UCSD-AML1 (cell line): ENCODE data around the gene CHPT1.
"Not testable (repeated sequence)": the region's sequence is repeated elsewhere in the genome, so short reads cannot be mapped to it uniquely, and the experiment has no call there.

Source experiments
- DNase-seq: peaks from one replicate; lab custom pipeline; 2025; ENCODE audit not compliant: unreplicated experiment; lab: John Stamatoyannopoulos, UW

The CHPT1 gene

GRCh38 chr12:101697197-101697929 lies at the start of gene CHPT1:
TSS of gene CHPT1 (plus strand) at chr12:101697640. CDS start at chr12:101697862, 222 bp downstream.
- peak; percentile 69 for DNase-seq

DNA sequence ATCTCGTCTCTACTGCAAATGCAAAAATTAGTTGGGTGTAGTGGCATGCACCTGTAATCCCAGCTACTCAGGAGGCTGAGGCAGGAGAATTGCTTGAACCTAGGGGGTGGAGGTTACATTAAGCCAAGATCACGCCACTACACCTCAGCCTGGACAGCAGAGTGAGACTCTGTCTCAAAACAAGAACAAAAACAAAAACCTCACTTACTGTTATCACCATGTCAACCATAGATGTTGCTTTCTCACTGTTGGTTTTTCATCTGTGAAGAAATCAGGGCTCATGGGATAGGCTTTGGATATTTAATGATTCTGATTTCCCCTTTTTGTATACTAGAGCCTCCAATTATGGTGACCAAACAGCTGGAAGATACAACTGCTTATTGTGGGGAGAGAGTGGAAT lies 49.7 kb upstream of the CHPT1 start:
- DNase-seq = no peak

DNA sequence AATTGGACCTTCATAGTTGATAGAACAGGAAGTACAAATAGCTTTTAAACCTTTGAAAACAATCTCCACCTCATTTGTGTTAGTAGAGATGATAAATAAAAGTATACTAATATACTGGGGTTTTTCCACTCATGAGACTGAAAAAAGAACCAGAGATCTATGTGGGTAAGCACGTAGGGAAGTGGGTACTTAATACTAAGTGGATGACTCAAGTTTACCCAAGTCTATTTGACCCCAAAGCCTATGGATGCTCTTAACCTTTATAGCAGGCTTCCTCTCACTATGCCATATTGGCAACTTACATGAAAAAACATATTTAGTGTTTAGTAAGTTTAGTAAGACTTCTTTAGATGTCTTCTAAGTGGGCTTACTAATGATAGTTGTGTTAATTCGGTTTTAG lies 49.2 kb upstream of the CHPT1 start:
- DNase-seq = no peak

GRCh38 chr12:101650346-101651117 lies 46.9 kb upstream of the CHPT1 start:
- DNase-seq = no peak

- DNase-seq = no peak
Measured at GRCh38 chr12:101653030-101653429, 44.4 kb upstream of the CHPT1 start.

GRCh38 chr12:101653503-101653902 lies 43.9 kb upstream of the CHPT1 start:
- DNase-seq = no peak

GRCh38 chr12:101654442-101654841 lies 43.0 kb upstream of the CHPT1 start:
- no peak for DNase-seq

DNA sequence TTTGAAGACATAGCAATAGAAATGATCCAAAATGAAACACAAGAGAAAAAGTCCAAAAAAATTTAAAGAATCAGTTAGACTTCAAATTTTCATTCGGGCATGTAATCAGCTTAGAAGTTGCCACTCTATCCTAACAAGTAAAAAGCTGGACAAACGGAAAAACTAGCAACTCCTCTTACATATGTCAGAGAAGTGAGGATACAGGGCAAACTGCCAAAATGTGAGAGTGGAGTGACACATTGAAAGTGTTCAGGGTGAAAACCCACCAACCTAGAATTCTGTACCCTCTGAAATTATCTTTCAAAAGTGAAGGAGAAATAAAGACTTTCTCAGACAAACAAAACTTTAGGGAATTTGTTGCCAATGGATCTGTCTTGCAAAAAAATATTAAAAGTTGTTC lies 42.0 kb upstream of the CHPT1 start:
- no peak for DNase-seq

DNA sequence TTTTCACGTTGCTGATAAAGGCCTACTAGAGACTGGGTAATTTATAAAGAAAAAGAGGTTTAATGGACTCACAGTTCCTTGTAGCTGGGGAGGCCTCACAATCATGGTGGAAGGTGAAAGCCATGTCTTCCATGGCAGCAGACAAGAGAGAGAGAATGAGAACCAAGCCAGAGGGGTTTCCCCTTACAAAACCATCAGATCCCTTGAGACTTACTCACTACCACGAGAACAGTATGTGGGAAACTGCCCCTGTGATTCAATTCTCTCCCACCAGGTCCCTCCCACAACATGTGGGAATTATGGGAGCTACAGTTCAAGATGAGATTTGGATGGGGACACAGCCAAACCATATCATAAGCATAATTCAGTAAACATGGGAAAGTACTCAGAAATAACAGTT lies 36.8 kb upstream of the CHPT1 start:
- DNase-seq = not testable (repeated sequence)

- no peak for DNase-seq
Measured at GRCh38 chr12:101663298-101663697, 34.1 kb upstream of the CHPT1 start.

DNA sequence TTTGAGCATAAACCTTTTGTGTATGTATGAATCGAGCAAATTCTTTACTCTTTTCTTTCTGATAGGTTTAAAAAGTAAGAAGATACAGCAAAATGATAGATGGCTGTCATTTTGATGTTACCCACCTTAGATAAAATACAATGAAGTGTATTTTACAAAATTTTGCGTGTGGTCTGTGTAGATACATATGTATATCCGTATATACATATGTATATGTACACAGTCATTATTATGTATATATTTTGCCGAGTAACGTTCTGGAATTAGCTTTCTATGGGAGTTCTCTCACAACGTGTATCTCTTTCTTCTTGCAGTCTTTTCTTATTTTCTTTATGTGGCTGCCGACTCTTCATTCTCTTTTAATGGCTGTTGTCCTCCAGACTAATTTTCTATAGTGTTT lies 32.4 kb upstream of the CHPT1 start:
- DNase-seq = no peak

- DNase-seq = no peak
Measured at GRCh38 chr12:101666052-101666728, 31.2 kb upstream of the CHPT1 start.

- no peak for DNase-seq
Measured at GRCh38 chr12:101667591-101667990, 29.8 kb upstream of the CHPT1 start.

DNA sequence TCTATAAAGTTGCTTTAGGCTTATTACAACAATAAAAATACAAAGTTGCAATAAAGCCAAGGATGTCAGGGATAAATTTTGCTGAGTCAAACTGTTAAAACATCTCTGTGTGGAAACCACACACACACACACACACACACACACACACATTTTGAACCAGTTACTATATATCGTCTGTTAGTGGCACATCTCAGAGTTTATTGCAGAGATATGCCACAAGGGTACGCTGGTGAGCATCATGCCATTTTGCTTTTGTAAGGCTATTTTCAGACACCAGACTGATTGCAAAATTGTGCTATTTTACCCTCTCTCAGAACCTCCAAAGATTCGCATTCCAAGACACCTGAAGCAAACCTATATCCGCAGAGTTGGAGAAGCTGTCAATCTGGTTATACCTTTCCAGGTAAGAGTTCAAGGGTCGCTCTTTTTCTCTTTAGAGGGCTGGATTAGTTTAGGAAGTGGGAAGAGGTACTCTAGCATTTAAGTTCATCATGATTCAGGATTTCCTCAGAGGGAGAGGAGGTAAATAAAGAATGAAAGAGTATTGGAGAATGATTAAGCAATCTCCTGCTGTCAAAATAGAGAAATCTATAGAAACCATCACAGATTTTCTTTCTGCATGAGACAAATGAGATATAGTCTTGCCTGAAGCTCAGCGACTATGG lies 27.3 kb upstream of the CHPT1 start:
- DNase-seq = peak; percentile 20

DNA sequence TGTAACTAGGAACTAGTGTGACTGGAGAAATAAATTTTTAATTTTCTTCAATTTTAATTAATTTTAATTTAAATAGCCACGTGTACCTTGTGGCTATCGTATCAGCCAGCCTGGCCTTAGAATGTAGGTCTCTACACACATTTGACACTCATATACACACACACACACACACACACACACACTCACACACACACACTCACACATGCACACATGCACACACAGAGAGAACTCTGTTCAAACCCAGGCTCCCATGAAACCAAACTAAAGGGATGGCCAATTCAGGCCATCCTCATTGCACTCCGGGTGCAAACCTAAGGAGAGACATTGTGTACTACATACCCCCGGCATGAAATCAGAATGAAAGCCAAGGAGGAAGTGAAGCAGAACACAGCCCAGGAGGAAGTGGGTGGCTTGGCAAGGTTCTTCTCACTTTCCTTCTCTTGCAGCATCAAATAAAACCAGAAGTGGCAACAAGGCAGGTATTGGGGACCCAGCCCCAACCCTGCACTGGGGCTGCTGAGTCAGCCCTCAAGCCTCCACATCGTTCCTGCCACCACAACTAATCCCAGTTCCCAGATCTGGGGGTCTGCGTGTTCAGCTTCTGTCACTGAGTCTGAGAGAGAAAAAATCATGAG lies 26.2 kb upstream of the CHPT1 start:
- peak; percentile 28 for DNase-seq

- no peak for DNase-seq
Measured at GRCh38 chr12:101671833-101672232, 25.6 kb upstream of the CHPT1 start.

- no peak for DNase-seq
Measured at GRCh38 chr12:101675555-101675954, 21.9 kb upstream of the CHPT1 start.

DNA sequence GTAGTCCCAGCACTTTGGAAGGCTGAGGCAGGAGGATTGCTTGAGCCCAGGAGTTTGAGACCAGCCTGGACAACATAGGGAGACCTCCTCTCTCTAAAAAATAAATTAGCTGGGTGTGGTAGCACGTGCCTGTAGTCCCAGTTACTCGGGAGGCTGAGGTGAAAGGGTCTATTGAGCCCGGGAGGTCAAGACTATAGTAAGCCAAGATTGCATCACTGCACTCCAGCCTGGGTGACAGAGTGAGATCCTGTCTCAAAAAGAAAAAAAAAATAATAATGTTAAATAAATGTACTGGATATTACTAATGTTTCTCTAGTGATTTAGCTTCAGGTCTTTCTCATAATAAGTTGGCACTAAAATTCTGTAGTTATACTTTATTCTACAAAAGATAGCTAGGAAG lies 20.9 kb upstream of the CHPT1 start:
- not testable (repeated sequence) for DNase-seq

DNA sequence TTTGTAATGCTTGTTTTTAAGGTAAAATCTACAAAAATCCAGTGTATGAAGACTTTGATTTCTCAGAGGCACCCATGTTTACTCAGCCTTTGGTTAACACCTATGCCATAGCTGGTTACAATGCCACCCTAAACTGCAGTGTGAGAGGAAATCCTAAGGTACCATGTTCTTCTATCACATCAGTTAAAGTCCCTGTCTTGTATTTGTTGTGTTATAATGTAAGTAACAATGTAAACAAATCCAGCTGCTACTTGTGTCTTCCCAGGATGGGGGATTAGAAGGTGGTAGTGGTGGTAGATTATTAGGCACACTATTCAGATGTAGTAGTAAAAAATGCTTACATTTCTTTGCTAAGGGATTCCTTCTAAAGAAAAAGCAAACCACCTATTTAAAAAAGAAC lies 19.4 kb upstream of the CHPT1 start:
- DNase-seq = no peak

DNA sequence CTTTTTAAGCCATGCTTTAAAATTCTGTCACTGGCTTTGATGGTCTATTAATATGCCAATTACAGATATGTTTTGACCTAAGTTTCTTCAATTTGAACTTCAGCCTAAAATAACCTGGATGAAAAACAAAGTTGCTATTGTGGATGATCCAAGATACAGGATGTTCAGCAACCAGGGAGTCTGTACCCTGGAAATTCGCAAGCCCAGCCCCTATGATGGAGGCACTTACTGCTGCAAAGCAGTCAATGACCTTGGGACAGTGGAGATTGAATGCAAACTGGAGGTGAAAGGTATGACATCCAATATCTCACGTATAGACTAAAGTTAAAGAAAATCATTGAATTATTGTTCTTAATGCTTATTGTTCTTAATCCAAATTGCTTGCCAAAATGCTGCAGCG lies 17.2 kb upstream of the CHPT1 start:
- DNase-seq = no peak

GRCh38 chr12:101680647-101681046 lies 16.8 kb upstream of the CHPT1 start:
- no peak for DNase-seq
